Glutamatergic neuron (in vitro differentiated cells): Measurements from ENCODE around the gene TMEM238. TPM values are rescaled to one million over a fixed set of nuclear protein-coding genes. Genes with fewer than 3 reads are reported as not detected.

Experiments
- DNase-seq: peaks from one replicate; pipeline ENCODE4 v3.0.0; 2022
- H3K27ac Mint-ChIP-seq: one replicate; pipeline ENCODE4 v1.8.0; 2020; ENCODE audit warnings: mild to moderate bottlenecking, mixed read lengths, inconsistent platforms; ENCODE audit not compliant: unreplicated experiment
- H3K27me3 Mint-ChIP-seq: one replicate; pipeline ENCODE4 v1.8.0; 2020; ENCODE audit warnings: mild to moderate bottlenecking, moderate library complexity, mixed read lengths, inconsistent platforms; ENCODE audit not compliant: unreplicated experiment
- H3K36me3 Mint-ChIP-seq: one replicate; pipeline ENCODE4 v1.8.0; 2020; ENCODE audit warnings: mild to moderate bottlenecking, mixed read lengths, inconsistent platforms; ENCODE audit not compliant: unreplicated experiment
- H3K4me1 Mint-ChIP-seq: one replicate; pipeline ENCODE4 v1.8.0; 2020; ENCODE audit warnings: mild to moderate bottlenecking, low read depth, mixed read lengths, inconsistent platforms; ENCODE audit not compliant: unreplicated experiment
- H3K4me3 Mint-ChIP-seq: one replicate; pipeline ENCODE4 v1.8.0; 2020; ENCODE audit warnings: mild to moderate bottlenecking, mixed read lengths, inconsistent platforms; ENCODE audit not compliant: unreplicated experiment
- H3K9me3 Mint-ChIP-seq: one replicate; pipeline ENCODE4 v1.8.0; 2020; ENCODE audit warnings: mild to moderate bottlenecking, moderate library complexity, mixed read lengths, inconsistent platforms; ENCODE audit not compliant: unreplicated experiment
- CTCF ChIP-seq: fragments of 200-600 bp; sonication (generic); IDR thresholded peaks from one replicate; pipeline ENCODE4 v1.5.0; 2021; ENCODE audit not compliant: partially characterized antibody, unreplicated experiment
- total RNA-seq: library from RNA; stranded (reverse); fragmentation: NEBNext Ultra II Directional; extraction: Animal tissue kit (Norgen Biotek cat#: 25700); gene quantifications from one replicate; pipeline ENCODE4 v1.2.1, GENCODE V29; 2021; ENCODE audit not compliant: unreplicated experiment

Gene TMEM238
- total RNA-seq, 1 donor from 2014 or later: 1.3 TPM

GRCh38 chr19:55368106-55368505, 16.0 kb downstream of the TMEM238 start:
- no peak overlapping the region for H3K4me3 Mint-ChIP-seq
- peaks cover 11% of the 10 kb centered on the region for H3K9me3 Mint-ChIP-seq
- TF ChIP-seq CTCF: no peak
- no peak for DNase-seq
- H3K27ac Mint-ChIP-seq: no peak overlapping the region
- no peaks in the 10 kb centered on the region for H3K36me3 Mint-ChIP-seq
- H3K4me1 Mint-ChIP-seq: peaks cover 10% of the 10 kb centered on the region
- peaks cover 3% of the 10 kb centered on the region for H3K27me3 Mint-ChIP-seq

GRCh38 chr19:55366790-55367189, 17.3 kb downstream of the TMEM238 start:
- Mint-ChIP-seq H3K4me3 (no peak overlapping the region), H3K9me3 (peaks cover 8% of the 10 kb centered on the region), H3K27ac (no peak overlapping the region), H3K36me3 (no peaks in the 10 kb centered on the region), H3K27me3 (no peaks in the 10 kb centered on the region), H3K4me1 (peaks cover 6% of the 10 kb centered on the region)
- TF ChIP-seq CTCF: no peak
- DNase-seq: no peak

- H3K4me1 Mint-ChIP-seq: peaks cover 4% of the 10 kb centered on the region
- no peaks in the 10 kb centered on the region for H3K27me3 Mint-ChIP-seq
- H3K27ac Mint-ChIP-seq: no peak overlapping the region
- no peaks in the 10 kb centered on the region for H3K36me3 Mint-ChIP-seq
- no peak overlapping the region for H3K4me3 Mint-ChIP-seq
- DNase-seq: no peak
- TF ChIP-seq CTCF: no peak
- H3K9me3 Mint-ChIP-seq: peaks cover 7% of the 10 kb centered on the region
Measured at GRCh38 chr19:55365964-55366363, 18.1 kb downstream of the TMEM238 start.

GRCh38 chr19:55365245-55365644, 18.8 kb downstream of the TMEM238 start:
- H3K4me3 Mint-ChIP-seq: no peak overlapping the region
- H3K27ac Mint-ChIP-seq: no peak overlapping the region

More at GRCh38 chr19:55365245-55365644, 18.8 kb downstream of the TMEM238 start:
- Mint-ChIP-seq H3K9me3 (peaks cover 7% of the 10 kb centered on the region), H3K4me1 (no peaks in the 10 kb centered on the region), H3K27me3 (peaks cover 1% of the 10 kb centered on the region), H3K36me3 (no peaks in the 10 kb centered on the region)
- no peak for TF ChIP-seq CTCF
- no peak for DNase-seq
